Fibroblast of mammary gland (primary cell): ENCODE results near the gene CIAO2A.

ENCODE experiments used
- DNase-seq: peaks from one replicate; pipeline ENCODE4 v3.0.0-alpha.2; 2010; ENCODE audit warnings: low read depth
- H3K4me3 ChIP-seq: 2 replicates; pipeline ENCODE4 v1.5.1; 2011; ENCODE audit warnings: low read depth, mild to moderate bottlenecking, low read length, moderate library complexity; ENCODE audit not compliant: control insufficient read depth
- CTCF ChIP-seq: conservative IDR thresholded peaks from 2 replicates; pipeline ENCODE4 v1.5.1; 2011; ENCODE audit warnings: low read depth, low read length, inconsistent platforms; ENCODE audit not compliant: control insufficient read depth, insufficient read depth

CIAO2A gene

GRCh38 chr15:64134345-64134829 lies 40.7 kb upstream of the CIAO2A start:
- TF ChIP-seq CTCF: no peak
- peak; percentile 39 for DNase-seq

GRCh38 chr15:64133623-64134344 lies 40.1 kb upstream of the CIAO2A start:
- no peak for TF ChIP-seq CTCF
- no peak for DNase-seq
- H3K4me3 ChIP-seq: no peak overlapping the region

More at GRCh38 chr15:64134345-64134829, 40.7 kb upstream of the CIAO2A start:
- no peak overlapping the region for H3K4me3 ChIP-seq

GRCh38 chr15:64132217-64132616 lies 38.6 kb upstream of the CIAO2A start:
- no peak for DNase-seq
- no peak overlapping the region for H3K4me3 ChIP-seq
- no peak for TF ChIP-seq CTCF

- no peak for TF ChIP-seq CTCF
Measured at GRCh38 chr15:64131547-64131946, 37.9 kb upstream of the CIAO2A start.

GRCh38 chr15:64130159-64130558 lies 36.5 kb upstream of the CIAO2A start:
- no peak overlapping the region for H3K4me3 ChIP-seq
- no peak for TF ChIP-seq CTCF
- no peak for DNase-seq

More at GRCh38 chr15:64131547-64131946, 37.9 kb upstream of the CIAO2A start:
- no peak overlapping the region for H3K4me3 ChIP-seq
- DNase-seq: no peak

GRCh38 chr15:64127521-64128270 lies 34.1 kb upstream of the CIAO2A start:
- DNase-seq: no peak
- no peak for TF ChIP-seq CTCF
- H3K4me3 ChIP-seq: no peak overlapping the region
